ENCODE measurements around the gene SCARB1.

SCARB1 gene

GRCh38 chr12:124861898-124862676, 1.6 kb downstream of the SCARB1 start:
- no peak for DNase-seq

GRCh38 chr12:124861492-124861891, 2.2 kb downstream of the SCARB1 start:
- DNase-seq: no peak

- no peak for DNase-seq
Measured at GRCh38 chr12:124857921-124858461, 5.7 kb downstream of the SCARB1 start.

GRCh38 chr12:124856842-124857178, 6.9 kb downstream of the SCARB1 start:
- no peak for DNase-seq

GRCh38 chr12:124856132-124856841, 7.4 kb downstream of the SCARB1 start:
- no peak for DNase-seq

DNA sequence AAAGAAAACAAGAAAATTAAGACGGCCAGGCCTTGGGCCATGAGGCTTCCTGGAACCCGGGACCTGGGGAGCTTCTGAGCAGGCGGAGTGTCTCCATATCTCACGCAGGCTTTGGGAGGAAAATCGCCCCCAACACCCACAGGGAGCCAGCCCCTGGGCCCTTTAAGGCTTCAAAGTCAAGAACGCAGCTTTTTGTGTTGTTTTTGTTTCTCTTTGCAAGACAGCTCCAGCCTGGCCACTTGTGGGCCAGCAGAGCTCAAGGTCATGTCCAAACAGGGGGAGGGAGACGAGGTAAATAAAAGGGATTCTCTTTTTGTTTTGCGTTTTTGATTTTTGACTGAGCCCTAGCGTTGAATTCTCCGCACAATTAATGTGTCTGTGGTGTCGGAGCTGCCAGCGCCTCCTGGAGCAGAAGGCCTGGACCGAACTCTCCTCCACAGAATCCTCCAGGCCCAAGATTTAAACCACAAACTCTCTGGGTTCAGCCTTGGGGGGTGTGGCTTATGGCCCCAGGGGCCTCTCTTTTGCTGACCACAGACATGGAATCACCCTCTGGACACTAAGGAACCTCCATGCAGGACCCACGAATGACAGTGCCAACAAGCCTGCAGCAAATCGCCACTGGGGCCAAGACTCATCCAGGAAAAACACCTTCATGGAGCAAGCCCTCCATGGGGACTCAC, 8.2 kb downstream of the SCARB1 start:
- no peak for DNase-seq

- no peak for DNase-seq
Measured at GRCh38 chr12:124854637-124855184, 9.0 kb downstream of the SCARB1 start.

GRCh38 chr12:124853781-124854636, 9.7 kb downstream of the SCARB1 start:
- DNase-seq: no peak

DNA sequence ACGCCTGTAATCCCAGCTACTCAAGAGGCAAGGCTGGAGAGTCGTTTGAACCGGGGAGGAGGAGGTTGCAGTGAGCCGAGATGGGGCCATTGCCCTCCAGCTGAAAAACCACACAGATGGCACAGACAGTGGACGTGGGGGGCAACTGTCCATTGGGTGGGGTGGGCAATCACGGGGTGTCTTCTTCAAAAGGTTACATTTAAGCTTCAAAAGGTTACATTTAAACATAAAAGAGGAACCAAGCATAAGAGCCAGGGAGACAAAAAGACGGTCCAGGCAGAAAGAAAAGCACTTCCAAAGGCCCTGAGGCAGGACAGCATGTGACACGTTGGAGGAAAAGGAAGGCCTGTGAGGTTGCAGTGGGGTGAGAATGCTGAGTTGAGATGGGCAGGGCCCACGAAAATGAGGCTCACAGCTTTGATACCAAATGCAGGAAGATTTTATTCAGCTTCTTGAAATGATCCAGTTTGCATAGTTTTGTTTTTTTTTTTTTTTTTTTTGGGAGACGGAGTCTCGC, 10.7 kb downstream of the SCARB1 start:
- DNase-seq: no peak

- no peak for DNase-seq
Measured at GRCh38 chr12:124852329-124852831, 11.3 kb downstream of the SCARB1 start.

GRCh38 chr12:124851342-124851741, 12.3 kb downstream of the SCARB1 start:
- no peak for DNase-seq

- no peak for DNase-seq
Measured at GRCh38 chr12:124849382-124849781, 14.3 kb downstream of the SCARB1 start.

GRCh38 chr12:124848621-124849380, 14.9 kb downstream of the SCARB1 start:
- DNase-seq: no peak

DNA sequence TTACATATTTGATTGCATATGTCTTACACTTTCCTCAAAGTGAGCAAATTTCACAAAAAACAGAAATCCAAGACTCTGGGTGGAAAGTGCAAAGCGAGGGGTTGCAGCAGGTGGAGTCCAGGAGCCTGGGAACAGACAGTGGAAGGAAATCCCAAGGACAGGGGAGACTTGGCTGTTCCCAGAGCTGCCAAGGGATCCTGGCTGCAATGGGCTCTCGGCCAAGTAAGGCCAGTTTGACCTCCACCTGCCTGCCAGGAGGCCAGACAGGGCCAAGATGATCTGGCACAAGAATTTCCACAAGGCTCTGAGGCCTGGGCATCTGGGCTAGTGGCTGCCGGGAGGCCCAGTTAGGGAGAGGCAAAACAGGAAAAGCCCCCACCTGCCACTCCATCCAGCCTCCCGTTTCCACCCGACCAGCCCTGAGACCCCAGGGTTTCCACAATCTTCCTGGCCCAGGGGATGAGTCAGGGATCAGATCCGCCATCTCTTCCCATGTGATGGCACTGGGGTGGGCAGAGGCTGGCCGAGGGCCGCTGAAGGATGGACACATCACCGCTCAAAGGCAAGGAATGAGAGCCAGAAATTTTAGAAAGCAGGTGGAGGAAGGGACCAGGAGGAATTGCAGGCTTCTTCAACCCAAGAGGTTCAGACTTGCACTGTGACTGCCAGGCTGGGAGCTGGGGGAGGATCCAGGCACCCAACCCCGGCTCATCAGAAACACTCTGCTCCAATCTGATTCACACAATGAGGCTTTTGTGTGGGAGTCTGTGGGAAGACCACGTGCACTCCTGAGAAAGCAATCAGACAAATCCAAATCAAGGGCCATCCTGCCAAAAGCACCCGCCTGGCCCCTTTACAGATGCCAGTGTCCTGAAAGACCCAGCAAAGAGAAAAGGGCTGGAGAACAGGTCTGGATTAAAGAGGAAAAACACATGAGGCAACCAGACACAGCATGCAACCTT, 16.3 kb downstream of the SCARB1 start:
- no peak for DNase-seq

GRCh38 chr12:124844411-124845397, 19.0 kb downstream of the SCARB1 start:
- DNase-seq: no peak

DNA sequence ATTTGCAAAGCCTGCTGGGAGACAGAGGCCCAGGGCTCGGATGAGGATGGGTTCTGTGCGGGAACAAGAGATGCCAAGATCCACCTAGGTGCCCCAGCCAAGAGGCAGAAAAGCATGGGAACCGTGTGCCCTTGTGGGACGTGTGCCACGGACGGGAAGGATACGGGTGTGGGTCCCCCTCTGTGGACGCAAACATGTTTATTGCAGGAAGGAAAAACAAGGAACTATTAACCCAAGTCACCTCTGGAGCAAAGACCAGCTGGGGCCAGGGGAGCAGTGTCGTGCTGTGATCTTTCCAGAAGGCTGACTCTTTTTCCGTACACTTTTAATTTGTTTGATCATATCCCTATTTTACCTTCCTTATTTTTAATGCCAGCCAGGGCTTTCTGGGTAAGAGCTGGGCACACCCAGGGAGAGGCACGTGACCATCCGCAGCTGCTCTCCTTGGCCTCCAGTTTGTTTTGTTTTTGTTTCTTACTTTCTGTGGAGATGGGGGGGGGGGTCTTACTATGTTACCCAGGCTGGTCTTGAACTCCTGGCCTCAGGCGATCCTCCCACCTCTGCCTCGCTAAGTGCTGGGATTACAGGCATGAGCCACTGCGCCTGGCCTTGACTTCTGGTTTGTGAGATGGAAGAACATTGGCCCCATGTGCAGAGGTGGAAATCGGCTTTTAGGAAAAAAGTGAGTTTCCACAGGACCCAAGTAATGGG, 20.7 kb downstream of the SCARB1 start:
- DNase-seq: no peak

DNA sequence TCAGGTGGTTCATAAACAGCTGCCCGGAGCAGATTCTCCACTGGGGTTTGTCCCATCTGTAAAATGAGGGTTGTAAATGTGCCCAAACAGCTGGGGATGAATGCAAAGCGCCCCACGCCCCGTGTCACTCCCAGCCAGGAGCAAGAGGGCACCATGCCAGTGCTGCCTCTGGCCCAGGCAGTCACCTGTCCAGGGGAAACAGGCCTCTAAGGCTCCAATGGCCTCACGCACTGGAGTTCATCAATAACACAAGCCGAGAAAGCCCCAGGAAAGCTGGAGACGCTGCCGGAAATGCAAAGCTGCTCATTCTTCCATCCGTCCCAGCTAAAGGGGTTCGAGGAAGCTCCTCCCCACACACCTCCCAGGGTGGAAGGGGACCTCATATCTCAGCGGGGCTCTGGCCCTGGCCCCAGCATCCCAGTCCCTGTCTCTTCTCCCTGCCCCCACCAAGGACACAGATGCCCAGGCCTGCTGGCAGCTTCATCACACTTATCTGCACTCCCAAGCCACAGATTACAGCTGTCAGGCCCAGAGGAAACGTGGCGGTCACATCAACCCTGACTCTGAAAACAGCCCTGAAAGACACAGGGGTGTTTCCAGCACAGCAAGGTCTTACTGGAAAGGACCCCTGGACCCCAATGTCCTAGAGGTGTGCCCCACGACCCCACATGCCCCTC, 21.5 kb downstream of the SCARB1 start:
- no peak for DNase-seq

Measured in NCI-H2029 (cell line).